SW 1271 (cell line): ENCODE results near the gene ALKBH1.
"Not testable (repeated sequence)": the region's sequence is repeated elsewhere in the genome, so short reads cannot be mapped to it uniquely, and the experiment has no call there.

Experiments
- DNase-seq, 2 experiments: peaks; one replicate each; lab custom pipeline; 2025; lab: John Stamatoyannopoulos, UW

The ALKBH1 gene

GRCh38 chr14:77673193-77673592 lies 34.6 kb downstream of the ALKBH1 start:
- DNase-seq, result no peak

- DNase-seq, result no peak
Measured at GRCh38 chr14:77667331-77667730, 40.5 kb downstream of the ALKBH1 start.

- DNase-seq, result no peak
Measured at GRCh38 chr14:77663293-77663692, 44.5 kb downstream of the ALKBH1 start.

- not testable (repeated sequence) for DNase-seq
Measured at GRCh38 chr14:77661562-77661961, 46.3 kb downstream of the ALKBH1 start.

- no peak for DNase-seq
Measured at GRCh38 chr14:77660754-77661153, 47.1 kb downstream of the ALKBH1 start.

GRCh38 chr14:77659831-77660230 lies 48.0 kb downstream of the ALKBH1 start:
- DNase-seq, result no peak

GRCh38 chr14:77657280-77657679 lies 50.5 kb downstream of the ALKBH1 start:
- DNase-seq, result no peak

GRCh38 chr14:77654001-77654441 lies 53.8 kb downstream of the ALKBH1 start:
- no peak for DNase-seq

GRCh38 chr14:77649326-77649725 lies 58.5 kb downstream of the ALKBH1 start:
- no peak for DNase-seq

- no peak for DNase-seq
Measured at GRCh38 chr14:77648520-77649200, 59.2 kb downstream of the ALKBH1 start.

- no peak for DNase-seq
Measured at GRCh38 chr14:77647853-77648252, 60.0 kb downstream of the ALKBH1 start.

- no peak for DNase-seq
Measured at GRCh38 chr14:77646907-77647306, 60.9 kb downstream of the ALKBH1 start.

GRCh38 chr14:77645520-77646230 lies 62.1 kb downstream of the ALKBH1 start:
- no peak for DNase-seq

GRCh38 chr14:77642407-77642806 lies 65.4 kb downstream of the ALKBH1 start:
- DNase-seq, result no peak

- DNase-seq, result no peak
Measured at GRCh38 chr14:77641534-77642341, 66.1 kb downstream of the ALKBH1 start.

GRCh38 chr14:77640756-77641533 lies 66.9 kb downstream of the ALKBH1 start:
- no peak for DNase-seq

- DNase-seq, result no peak
Measured at GRCh38 chr14:77638771-77639171, 69.1 kb downstream of the ALKBH1 start.

- DNase-seq, result not testable (repeated sequence)
Measured at GRCh38 chr14:77635869-77636268, 72.0 kb downstream of the ALKBH1 start.

GRCh38 chr14:77635466-77635865 lies 72.4 kb downstream of the ALKBH1 start:
- not testable (repeated sequence) for DNase-seq

GRCh38 chr14:77630111-77630510 lies 77.7 kb downstream of the ALKBH1 start:
- no peak for DNase-seq

- DNase-seq, result no peak
Measured at GRCh38 chr14:77625360-77625759, 82.5 kb downstream of the ALKBH1 start.

- DNase-seq, result no peak
Measured at GRCh38 chr14:77623201-77623600, 84.6 kb downstream of the ALKBH1 start.
